Loucy (cell line): Measurements from ENCODE around the gene CENPP.

Experiments used
- H2AFZ ChIP-seq: fragments of 200-600 bp; sonication (generic); 2 replicates; pipeline ENCODE4 v1.6.0; 2016; ENCODE audit warnings: antibody characterized with exemption, mild to moderate bottlenecking, low read length, moderate library complexity
- H3F3A ChIP-seq: fragments of 200-600 bp; 2 replicates; pipeline ENCODE4 v1.6.0; 2016; ENCODE audit warnings: antibody characterized with exemption, low read depth, mild to moderate bottlenecking
- H3K27me3 ChIP-seq: fragments of 200-600 bp; sonication (generic); 2 replicates; pipeline ENCODE4 v1.6.1; 2014; ENCODE audit warnings: low read length, mild to moderate bottlenecking; ENCODE audit not compliant: insufficient read depth, poor library complexity, severe bottlenecking
- H3K36me3 ChIP-seq: fragments of 200-600 bp; sonication (generic); 2 replicates; pipeline ENCODE4 v1.6.1; 2016; ENCODE audit warnings: low read length; ENCODE audit not compliant: insufficient read depth
- H3K4me1 ChIP-seq: fragments of 200-600 bp; sonication (generic); 2 replicates; pipeline ENCODE4 v1.5.1; 2014; ENCODE audit warnings: low read length, mild to moderate bottlenecking; ENCODE audit not compliant: insufficient read depth, poor library complexity, severe bottlenecking
- H3K4me2 ChIP-seq: fragments of 200-600 bp; sonication (generic); 2 replicates; pipeline ENCODE4 v1.6.0; 2014; ENCODE audit warnings: antibody characterized with exemption, low read length, low read depth, mild to moderate bottlenecking; ENCODE audit not compliant: poor library complexity, severe bottlenecking
- H3K4me3 ChIP-seq: fragments of 200-600 bp; sonication (generic); 2 replicates; pipeline ENCODE4 v1.5.1; 2014; ENCODE audit warnings: low read length, mild to moderate bottlenecking, mixed read lengths; ENCODE audit not compliant: poor library complexity, severe bottlenecking
- H3K79me2 ChIP-seq: fragments of 200-600 bp; sonication (generic); 2 replicates; pipeline ENCODE4 v1.6.1; 2014; ENCODE audit warnings: low read length; ENCODE audit not compliant: insufficient read depth
- H3K9ac ChIP-seq: fragments of 200-600 bp; sonication (generic); 2 replicates; pipeline ENCODE4 v1.6.0; 2014; ENCODE audit warnings: mild to moderate bottlenecking, low read depth, low read length, moderate library complexity; ENCODE audit not compliant: poor library complexity, severe bottlenecking
- H3K9me2 ChIP-seq: fragments of 200-600 bp; sonication (generic); replicated peaks from 2 replicates; pipeline ENCODE4 v1.6.1; 2016; ENCODE audit warnings: low read depth, low read length, mixed read lengths
- H3K9me3 ChIP-seq: fragments of 200-600 bp; sonication (generic); 2 replicates; pipeline ENCODE4 v1.6.1; 2014; ENCODE audit warnings: mild to moderate bottlenecking, antibody characterized with exemption, low read length, low read depth; ENCODE audit not compliant: insufficient read depth
- H4K20me1 ChIP-seq: fragments of 200-600 bp; sonication (generic); 2 replicates; pipeline ENCODE4 v1.6.0; 2014; ENCODE audit warnings: antibody characterized with exemption, low read length, mild to moderate bottlenecking; ENCODE audit not compliant: insufficient read depth, poor library complexity, severe bottlenecking
- EZH2phosphoT487 ChIP-seq: fragments of 200-600 bp; IDR thresholded peaks from 2 replicates; pipeline ENCODE4 v1.6.1; 2018; ENCODE audit warnings: antibody characterized with exemption, mild to moderate bottlenecking, moderate library complexity, borderline replicate concordance
- TF ChIP-seq, protein P1 (sequence below): fragments of 200-600 bp; sonication (generic); conservative IDR thresholded peaks from 2 replicates; pipeline ENCODE4 v1.5.1; 2014; ENCODE audit warnings: mild to moderate bottlenecking, antibody characterized with exemption, low read length

Gene CENPP

GRCh38 chr9:92665836-92666235, 340.1 kb downstream of the CENPP start:
- H3K4me1 ChIP-seq, result peaks cover 46% of the 10 kb centered on the region
- peak overlapping the region; percentile 50 for H3K4me2 ChIP-seq

GRCh38 chr9:92666236-92666635, 340.5 kb downstream of the CENPP start:
- H3F3A ChIP-seq, result no peaks in the 10 kb centered on the region
- no peaks in the 10 kb centered on the region for H3K9me3 ChIP-seq
- H3K27me3 ChIP-seq, result no peaks in the 10 kb centered on the region
- no peaks in the 10 kb centered on the region for H3K36me3 ChIP-seq
- H3K9me2 ChIP-seq, result no peaks in the 10 kb centered on the region
- TF ChIP-seq EZH2phosphoT487, result no peak
- TF ChIP-seq, protein P1, sequence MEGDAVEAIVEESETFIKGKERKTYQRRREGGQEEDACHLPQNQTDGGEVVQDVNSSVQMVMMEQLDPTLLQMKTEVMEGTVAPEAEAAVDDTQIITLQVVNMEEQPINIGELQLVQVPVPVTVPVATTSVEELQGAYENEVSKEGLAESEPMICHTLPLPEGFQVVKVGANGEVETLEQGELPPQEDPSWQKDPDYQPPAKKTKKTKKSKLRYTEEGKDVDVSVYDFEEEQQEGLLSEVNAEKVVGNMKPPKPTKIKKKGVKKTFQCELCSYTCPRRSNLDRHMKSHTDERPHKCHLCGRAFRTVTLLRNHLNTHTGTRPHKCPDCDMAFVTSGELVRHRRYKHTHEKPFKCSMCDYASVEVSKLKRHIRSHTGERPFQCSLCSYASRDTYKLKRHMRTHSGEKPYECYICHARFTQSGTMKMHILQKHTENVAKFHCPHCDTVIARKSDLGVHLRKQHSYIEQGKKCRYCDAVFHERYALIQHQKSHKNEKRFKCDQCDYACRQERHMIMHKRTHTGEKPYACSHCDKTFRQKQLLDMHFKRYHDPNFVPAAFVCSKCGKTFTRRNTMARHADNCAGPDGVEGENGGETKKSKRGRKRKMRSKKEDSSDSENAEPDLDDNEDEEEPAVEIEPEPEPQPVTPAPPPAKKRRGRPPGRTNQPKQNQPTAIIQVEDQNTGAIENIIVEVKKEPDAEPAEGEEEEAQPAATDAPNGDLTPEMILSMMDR, result no peak
- H3K4me1 ChIP-seq, result peaks cover 48% of the 10 kb centered on the region
- peaks cover 13% of the 10 kb centered on the region for H4K20me1 ChIP-seq
- peak overlapping the region; percentile 11 for H3K4me3 ChIP-seq
- no peak overlapping the region for H2AFZ ChIP-seq
- peaks cover 95% of the 10 kb centered on the region for H3K79me2 ChIP-seq
- H3K9ac ChIP-seq, result no peak overlapping the region
- H3K4me2 ChIP-seq, result peak overlapping the region; percentile 50

More at GRCh38 chr9:92665836-92666235, 340.1 kb downstream of the CENPP start:
- H4K20me1 ChIP-seq, result peaks cover 13% of the 10 kb centered on the region
- no peaks in the 10 kb centered on the region for H3K27me3 ChIP-seq
- no peak for TF ChIP-seq EZH2phosphoT487
- TF ChIP-seq, protein P1, result no peak
- no peaks in the 10 kb centered on the region for H3K9me3 ChIP-seq
- H3F3A ChIP-seq, result no peaks in the 10 kb centered on the region
- H2AFZ ChIP-seq, result no peak overlapping the region
- no peaks in the 10 kb centered on the region for H3K36me3 ChIP-seq
- no peaks in the 10 kb centered on the region for H3K9me2 ChIP-seq
- peak overlapping the region; percentile 11 for H3K4me3 ChIP-seq
- peaks cover 95% of the 10 kb centered on the region for H3K79me2 ChIP-seq
- no peak overlapping the region for H3K9ac ChIP-seq

GRCh38 chr9:92666912-92667532, 341.3 kb downstream of the CENPP start:
- peaks cover 44% of the 10 kb centered on the region for H3K4me1 ChIP-seq
- no peaks in the 10 kb centered on the region for H3K36me3 ChIP-seq
- no peaks in the 10 kb centered on the region for H3K9me2 ChIP-seq
- H3K4me3 ChIP-seq, result peak overlapping the region; percentile 16
- H3F3A ChIP-seq, result no peaks in the 10 kb centered on the region
- no peaks in the 10 kb centered on the region for H3K9me3 ChIP-seq
- TF ChIP-seq, protein P1, result no peak
- no peak for TF ChIP-seq EZH2phosphoT487
- H2AFZ ChIP-seq, result no peak overlapping the region
- H3K27me3 ChIP-seq, result no peaks in the 10 kb centered on the region
- H3K79me2 ChIP-seq, result peaks cover 92% of the 10 kb centered on the region
- H3K4me2 ChIP-seq, result peak overlapping the region; percentile 50
- H4K20me1 ChIP-seq, result peaks cover 13% of the 10 kb centered on the region
- no peak overlapping the region for H3K9ac ChIP-seq
